GM12801 (cell line): Measurements from ENCODE around the gene PRPF4.

Experiments
- TF ChIP-seq, protein P1 (sequence below): IDR thresholded peaks from one replicate; pipeline ENCODE4 v1.5.1; 2011; ENCODE audit warnings: control low read depth; ENCODE audit not compliant: insufficient read length; ENCODE audit errors: extremely low read depth

Gene PRPF4

GRCh38 chr9:113241161-113241560, 34.3 kb upstream of the PRPF4 start:
- TF ChIP-seq, protein P1, sequence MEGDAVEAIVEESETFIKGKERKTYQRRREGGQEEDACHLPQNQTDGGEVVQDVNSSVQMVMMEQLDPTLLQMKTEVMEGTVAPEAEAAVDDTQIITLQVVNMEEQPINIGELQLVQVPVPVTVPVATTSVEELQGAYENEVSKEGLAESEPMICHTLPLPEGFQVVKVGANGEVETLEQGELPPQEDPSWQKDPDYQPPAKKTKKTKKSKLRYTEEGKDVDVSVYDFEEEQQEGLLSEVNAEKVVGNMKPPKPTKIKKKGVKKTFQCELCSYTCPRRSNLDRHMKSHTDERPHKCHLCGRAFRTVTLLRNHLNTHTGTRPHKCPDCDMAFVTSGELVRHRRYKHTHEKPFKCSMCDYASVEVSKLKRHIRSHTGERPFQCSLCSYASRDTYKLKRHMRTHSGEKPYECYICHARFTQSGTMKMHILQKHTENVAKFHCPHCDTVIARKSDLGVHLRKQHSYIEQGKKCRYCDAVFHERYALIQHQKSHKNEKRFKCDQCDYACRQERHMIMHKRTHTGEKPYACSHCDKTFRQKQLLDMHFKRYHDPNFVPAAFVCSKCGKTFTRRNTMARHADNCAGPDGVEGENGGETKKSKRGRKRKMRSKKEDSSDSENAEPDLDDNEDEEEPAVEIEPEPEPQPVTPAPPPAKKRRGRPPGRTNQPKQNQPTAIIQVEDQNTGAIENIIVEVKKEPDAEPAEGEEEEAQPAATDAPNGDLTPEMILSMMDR = no peak

- TF ChIP-seq, protein P1 = no peak
Measured at GRCh38 chr9:113244556-113244955, 30.9 kb upstream of the PRPF4 start.

DNA sequence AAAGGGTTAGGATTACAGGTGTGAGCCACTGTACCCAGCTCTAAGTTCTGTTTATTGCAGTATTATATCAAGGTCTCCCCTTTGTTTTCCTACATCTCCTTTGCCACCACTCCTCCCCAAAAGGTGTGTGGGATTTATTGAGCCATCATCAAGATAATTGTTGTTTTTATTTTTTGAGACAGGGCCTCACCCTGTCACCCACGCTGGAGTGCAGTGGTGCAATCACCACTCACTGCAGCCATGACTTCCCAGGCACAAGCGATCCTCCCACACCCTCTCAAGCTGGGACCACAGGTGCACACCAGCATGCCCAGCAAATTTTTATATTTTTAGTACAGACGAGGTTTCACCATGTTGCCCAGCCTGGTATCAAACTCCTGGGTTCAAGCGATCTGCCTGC, 29.6 kb upstream of the PRPF4 start:
- TF ChIP-seq, protein P1 = no peak

DNA sequence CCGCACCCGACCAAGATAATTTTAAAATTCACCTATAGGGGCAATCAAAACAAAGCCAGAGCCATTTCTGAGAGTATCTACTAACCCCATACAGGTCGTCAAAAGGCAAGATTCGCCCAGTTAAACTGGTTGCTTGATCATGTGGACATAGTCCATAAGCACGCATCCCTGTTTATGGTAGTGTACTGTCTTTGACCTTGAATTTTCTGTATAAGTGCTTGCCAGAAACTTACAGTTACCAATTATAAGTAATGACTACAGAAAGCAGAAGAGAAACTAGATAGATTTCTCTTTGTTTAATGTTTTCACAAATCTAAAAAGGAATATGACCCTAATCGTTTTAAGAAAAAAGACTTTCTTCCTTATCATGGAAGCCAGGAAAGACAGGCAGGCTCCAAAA, 28.5 kb upstream of the PRPF4 start:
- TF ChIP-seq, protein P1 = no peak

DNA sequence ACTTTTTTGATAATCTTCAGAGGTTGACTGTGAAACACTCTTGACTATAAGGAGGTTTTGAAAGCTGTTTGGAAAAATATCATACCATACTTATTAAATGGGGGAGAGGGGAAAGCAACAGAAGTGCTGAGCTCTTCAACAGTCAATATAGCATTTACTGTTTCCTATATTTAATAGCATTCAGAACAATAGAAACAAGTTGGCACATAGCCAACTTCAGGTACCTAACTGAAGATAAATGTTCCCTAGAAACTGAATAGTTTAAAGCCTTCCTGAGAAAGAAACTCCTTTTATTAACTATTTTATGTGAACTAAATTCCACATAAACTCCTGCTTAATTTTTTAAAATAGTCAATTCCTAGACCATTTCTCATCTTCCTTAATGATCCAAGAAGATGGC, 27.8 kb upstream of the PRPF4 start:
- TF ChIP-seq, protein P1 = no peak

DNA sequence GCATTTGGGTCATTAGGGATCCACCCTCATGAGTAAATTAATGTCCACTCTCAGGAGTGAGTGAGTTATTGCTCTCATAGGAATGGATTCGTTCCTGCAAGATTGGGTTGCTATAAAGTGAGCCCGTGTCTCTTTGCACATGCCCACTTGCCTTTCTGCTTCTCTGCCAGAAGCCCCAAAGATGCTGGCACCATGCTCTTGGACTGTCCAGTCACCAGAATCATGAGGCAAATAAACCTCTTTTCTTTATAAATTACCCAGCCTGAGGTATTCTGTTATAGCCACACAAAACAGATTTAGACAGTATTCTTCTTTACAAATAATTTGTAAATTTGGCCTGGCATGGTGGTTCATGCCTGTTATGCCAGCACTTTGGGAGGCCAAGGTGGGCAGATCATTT, 24.7 kb upstream of the PRPF4 start:
- TF ChIP-seq, protein P1 = no peak

- TF ChIP-seq, protein P1 = no peak
Measured at GRCh38 chr9:113254991-113255390, 20.5 kb upstream of the PRPF4 start.

- TF ChIP-seq, protein P1 = no peak
Measured at GRCh38 chr9:113255438-113255837, 20.0 kb upstream of the PRPF4 start.
